NOMO-1 treated with DMSO at 0.1 percent for 48 hours (cell line): ENCODE data around the gene ZNF740.
"Not testable (repeated sequence)": the region's sequence is repeated elsewhere in the genome, so short reads cannot be mapped to it uniquely, and the experiment has no call there.

Experiments
- DNase-seq: peaks from one replicate; lab custom pipeline; 2025; ENCODE audit not compliant: unreplicated experiment; lab: John Stamatoyannopoulos, UW

The ZNF740 gene

GRCh38 chr12:53180220-53180930, at the start of gene ZNF740, which contains the start of gene CSAD:
Gene ZNF740, plus strand, starts transcription at chr12:53180722. Its CDS starts 1,262 bp downstream, at chr12:53181984.
Gene CSAD, minus strand, starts transcription at chr12:53180925. Its CDS starts 7,455 bp downstream, at chr12:53173470.
- peak; percentile 97 for DNase-seq

- no peak for DNase-seq
These were observed 48.7 kb upstream of the ZNF740 start for GRCh38 chr12:53131844-53132243.

- no peak for DNase-seq
These were observed 46.8 kb upstream of the ZNF740 start for GRCh38 chr12:53133722-53134121.

GRCh38 chr12:53143355-53143754, 37.2 kb upstream of the ZNF740 start:
- no peak for DNase-seq

GRCh38 chr12:53145383-53146260, 34.9 kb upstream of the ZNF740 start:
- DNase-seq: no peak

GRCh38 chr12:53147181-53147580, 33.3 kb upstream of the ZNF740 start:
- no peak for DNase-seq

GRCh38 chr12:53147653-53148052, 32.9 kb upstream of the ZNF740 start:
- no peak for DNase-seq

- DNase-seq: no peak
These were observed 29.5 kb upstream of the ZNF740 start for GRCh38 chr12:53151039-53151438.

GRCh38 chr12:53152390-53152789, 28.1 kb upstream of the ZNF740 start:
- DNase-seq: no peak

- peak; percentile 53 for DNase-seq
These were observed 21.2 kb upstream of the ZNF740 start for GRCh38 chr12:53159195-53159839.

- DNase-seq: no peak
These were observed 20.5 kb upstream of the ZNF740 start for GRCh38 chr12:53160000-53160399.

- no peak for DNase-seq
These were observed 19.8 kb upstream of the ZNF740 start for GRCh38 chr12:53160673-53161072.

- no peak for DNase-seq
These were observed 19.2 kb upstream of the ZNF740 start for GRCh38 chr12:53161119-53161911.

GRCh38 chr12:53163008-53163407, 17.5 kb upstream of the ZNF740 start:
- not testable (repeated sequence) for DNase-seq

GRCh38 chr12:53166837-53167236, 13.7 kb upstream of the ZNF740 start:
- DNase-seq: no peak

GRCh38 chr12:53169644-53170043, 10.9 kb upstream of the ZNF740 start:
- DNase-seq: no peak

GRCh38 chr12:53170215-53170614, 10.3 kb upstream of the ZNF740 start:
- DNase-seq: no peak

GRCh38 chr12:53170876-53171724, 9.4 kb upstream of the ZNF740 start:
- DNase-seq: no peak

- DNase-seq: no peak
These were observed 8.7 kb upstream of the ZNF740 start for GRCh38 chr12:53171725-53172329.
